Amniotic epithelial cell (primary cell): Measurements from ENCODE around the gene TBCA.

Experiments used
- DNase-seq: peaks from one replicate; pipeline ENCODE4 v3.0.0-alpha.2; 2010; ENCODE audit warnings: low read depth

The TBCA gene

DNA sequence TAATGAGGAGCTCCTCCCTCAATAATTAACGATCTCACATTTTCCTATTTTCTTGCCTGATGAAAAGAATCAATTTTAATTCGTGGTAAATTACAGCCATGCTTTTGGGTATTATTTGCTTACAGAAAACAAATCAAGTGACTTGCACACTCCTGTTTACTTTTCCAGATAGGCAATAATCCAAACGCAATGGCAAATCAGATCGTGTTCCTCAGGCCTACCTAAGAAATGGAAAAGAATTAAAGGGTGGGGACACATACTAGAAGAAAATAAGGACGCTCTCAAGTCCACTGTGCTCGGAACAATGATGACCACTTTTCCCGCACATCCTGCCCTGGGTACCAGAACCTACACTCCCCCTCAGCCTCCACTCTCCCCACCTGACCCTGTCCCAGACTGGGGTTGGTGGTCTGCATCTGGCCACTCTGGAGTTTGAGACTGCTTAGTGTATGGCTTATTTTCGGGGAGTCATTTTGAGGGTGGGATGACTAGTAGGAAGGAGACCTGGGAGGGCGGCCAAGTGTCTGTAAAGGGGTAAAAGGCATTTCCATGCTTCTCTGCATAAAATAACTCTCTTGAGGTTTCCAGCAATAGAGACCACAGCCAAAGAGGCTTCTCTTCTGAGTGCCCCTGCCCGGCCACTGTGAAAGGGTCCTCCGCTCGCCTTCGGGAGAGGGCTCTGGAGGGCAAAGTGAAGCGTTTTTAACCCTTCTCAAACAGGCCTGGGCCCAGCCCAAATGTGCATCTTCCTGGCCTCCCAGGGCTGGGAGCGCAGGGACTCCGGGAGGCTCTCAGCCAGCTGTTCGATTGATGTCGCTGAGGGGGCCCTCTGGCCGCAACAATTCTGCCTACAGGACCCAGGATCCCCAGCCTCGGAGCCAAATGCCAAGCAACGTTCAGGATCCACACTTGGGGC, 133.1 kb downstream of the TBCA start:
- no peak for DNase-seq

DNA sequence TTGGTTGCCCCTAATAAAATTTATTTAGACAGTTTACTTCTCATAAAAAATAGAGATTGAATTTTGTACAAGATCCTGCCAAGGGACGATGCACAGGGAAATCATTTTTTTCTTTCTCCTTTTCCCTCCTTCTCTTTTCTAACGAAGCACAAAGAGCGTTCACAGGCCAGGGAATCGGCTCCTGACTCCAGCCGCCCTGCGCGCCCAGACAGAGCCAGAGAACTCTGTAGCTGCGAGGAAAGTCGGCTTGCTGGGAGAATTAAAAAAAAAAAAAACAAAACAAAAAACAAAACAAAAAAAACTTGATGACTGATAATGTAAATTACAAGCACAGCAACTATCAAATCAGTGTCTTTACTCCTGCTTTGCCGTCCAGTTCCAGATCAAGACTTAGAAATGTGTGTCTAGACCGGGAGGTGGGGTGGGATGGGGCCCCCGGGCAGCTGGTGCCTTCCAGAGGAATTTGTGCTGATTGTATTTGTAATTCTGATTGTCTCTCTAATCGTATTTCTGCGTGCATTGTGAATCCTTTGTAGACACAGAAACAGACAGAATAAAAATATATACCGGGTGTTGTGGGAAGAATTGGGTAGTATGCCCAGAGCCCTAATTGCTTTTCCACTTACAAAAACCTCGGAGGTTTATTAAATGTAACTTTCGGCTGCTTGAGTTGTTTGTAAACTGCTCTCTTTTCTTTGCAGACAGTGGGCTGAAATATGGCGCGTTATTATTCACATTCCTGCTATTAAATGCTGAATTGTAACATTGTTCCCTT, 134.0 kb downstream of the TBCA start:
- no peak for DNase-seq

DNA sequence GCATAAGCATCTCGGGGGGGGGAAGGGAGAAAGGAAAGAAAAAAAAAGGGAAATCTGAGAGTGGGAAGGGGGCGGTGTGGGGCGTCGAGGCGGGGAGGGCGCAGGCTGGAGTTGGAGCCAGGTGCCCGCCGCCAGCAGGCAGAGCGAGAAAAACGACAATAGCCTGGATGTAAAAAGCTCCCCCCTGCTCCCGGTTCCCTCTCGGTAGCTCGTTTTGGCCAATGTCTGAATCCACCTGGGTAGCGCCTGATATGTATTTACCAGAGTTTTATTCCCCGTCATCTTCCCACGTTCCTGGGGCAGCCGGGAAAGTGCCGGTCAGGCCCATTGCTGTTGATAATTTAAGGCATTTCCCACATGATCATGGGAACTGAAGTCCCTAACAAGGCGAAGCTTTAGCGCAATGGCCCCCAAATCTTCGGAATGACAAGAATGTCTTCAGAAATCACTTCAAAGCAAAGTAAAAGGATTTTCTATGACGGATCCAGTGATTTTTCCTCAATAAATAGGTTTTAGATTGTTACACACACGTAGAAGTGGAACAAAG, 134.7 kb downstream of the TBCA start:
- no peak for DNase-seq
